HS-5 (cell line): ENCODE results near the gene GSG1L.

ENCODE experiments used
- DNase-seq: peaks from one replicate; pipeline ENCODE4 v3.0.0-alpha.2; 2012; ENCODE audit warnings: low read depth

The GSG1L gene

DNA sequence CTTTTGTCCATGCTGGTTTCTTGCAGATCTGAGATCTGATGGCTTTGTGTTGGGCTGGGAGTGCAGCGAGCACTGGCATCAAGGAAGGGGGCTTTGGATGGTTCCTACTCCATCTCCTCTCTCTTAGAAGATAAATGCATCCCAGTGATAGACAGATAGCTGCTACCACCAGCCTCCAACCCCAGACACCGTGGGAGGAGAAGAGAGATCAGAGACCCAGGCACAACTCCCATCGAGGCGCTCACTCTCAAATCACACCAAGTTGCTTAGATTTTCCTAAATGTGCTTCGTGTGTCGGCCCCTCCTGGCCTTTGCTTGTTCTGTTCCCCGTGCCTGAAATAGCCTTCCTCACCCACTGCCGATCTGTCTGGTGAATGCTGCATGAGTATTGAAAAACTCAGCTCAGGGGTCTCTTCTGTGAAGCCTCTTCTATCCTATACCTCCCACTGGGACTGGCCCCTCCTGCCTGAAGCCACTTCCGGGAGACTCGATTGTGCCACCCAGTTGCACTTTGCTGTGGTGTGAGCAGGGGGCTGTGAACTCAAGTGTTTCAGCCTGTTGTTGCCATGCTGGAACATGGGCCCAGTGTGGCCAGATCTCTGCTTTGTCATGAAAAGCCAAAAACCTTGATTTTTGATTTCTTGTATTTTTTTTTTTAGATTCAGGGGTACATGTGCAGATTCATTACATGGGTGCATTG is 242.7 kb downstream of the GSG1L start:
- DNase-seq, result no peak

DNA sequence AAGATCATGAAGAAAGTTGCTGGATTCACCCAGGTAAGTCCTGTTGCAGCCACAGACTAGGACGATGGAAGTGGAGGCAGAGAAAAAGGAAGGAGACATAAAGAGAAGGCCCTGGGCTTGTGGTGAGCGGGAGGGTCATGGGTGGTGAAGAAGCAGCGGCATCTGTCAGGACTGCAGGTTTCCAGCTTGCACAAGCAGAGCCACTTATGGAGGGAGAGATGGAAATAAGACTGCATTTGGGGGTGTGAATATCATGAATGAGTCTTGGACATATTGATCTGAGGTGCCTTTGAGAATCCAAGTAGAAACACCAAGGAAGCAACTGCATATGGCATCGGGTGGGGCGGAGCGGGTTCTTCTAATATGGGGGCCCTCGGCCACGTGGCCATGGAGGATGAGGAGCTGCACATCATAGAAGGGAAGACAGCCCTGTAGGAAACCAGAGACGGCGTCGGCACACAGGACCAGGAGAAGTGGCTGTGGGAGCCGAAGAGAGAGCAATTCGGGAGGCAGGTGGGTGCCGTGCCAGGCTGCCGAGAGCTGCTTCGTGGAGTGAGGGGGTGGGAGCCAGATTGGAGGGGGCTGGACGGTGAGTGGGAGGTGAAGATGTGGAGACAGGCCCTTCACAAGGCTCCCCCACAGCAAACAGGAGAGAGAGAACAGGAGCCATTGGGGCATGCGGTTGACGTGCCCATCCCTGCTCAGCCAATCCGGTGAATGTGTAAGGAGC is 243.5 kb downstream of the GSG1L start:
- DNase-seq, result no peak

DNA sequence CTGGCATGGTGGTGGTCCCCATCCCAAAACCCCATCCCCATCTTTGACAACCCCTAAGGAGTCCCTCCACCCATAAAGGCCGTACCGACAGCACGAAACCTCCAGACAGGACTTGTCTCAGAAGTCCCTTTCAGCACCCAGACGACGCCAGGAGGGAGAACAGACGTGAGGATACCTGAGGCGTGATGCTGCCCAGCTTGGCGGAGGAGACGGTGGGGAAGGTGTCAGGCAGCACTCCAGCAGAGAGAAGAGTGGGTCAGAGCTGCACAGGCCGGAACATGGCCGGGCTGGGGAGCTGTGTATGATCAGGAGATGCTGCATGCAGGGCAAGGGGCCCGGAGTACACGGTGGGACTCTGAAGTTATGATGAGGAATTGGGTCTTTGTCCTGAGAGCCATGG is 244.2 kb downstream of the GSG1L start:
- DNase-seq, result no peak

DNA sequence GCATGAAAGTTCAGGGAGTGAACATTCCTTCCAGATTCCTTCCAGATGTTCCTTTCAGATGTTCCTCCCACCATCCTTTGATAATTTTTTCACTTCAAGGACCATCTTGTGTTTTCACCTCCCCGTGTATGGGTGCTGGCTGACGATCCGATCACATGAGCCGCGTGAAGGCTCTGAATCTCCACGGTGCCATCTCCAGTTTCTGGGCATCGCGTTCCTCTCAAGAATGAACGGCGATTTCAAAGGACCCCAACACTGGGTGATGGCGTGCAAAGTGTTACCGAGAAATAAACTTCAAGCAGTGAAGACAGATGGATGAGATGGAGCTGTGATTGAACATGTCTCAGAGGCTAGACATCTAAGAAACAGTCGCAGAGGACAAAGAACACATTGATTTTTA is 245.3 kb downstream of the GSG1L start:
- no peak for DNase-seq

DNA sequence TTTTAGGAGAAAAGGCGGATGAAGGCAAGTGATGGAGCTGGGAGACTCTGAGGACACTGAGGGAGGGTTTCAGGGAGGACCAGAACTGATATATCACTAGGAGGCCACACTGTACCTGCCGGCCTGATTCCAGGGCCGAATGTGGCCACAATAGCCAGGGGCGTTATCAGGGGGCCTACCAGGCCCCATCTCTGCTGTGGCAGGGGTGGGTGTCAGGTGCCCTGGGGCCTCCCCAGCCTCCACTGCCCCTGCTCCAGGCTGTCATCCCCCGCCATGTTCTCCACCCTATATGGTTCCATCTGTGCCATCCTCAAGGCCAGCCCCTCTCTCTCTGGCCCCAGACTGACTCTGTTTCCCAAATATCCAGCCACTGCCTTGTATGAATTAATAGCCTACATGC is 246.5 kb downstream of the GSG1L start:
- DNase-seq, result no peak

DNA sequence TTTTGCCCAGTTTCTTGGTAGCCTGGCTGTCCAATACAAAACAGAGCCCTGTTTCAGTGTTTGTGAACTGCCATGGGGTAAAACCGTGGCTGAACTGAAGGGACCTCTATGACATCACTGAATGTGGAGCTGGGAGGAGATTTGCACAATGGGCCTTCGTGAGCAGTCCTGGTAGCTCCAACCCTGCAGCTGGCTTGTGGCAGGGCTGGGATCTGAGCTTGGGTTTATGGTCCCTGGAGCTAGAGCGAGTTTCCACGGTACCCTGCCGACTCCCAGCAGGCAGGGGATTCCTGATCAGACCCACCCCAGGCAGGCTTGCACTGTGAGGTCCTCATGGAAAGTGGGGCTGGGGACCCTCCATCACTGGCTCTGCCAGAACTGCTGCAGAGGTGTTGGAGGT is 247.0 kb downstream of the GSG1L start:
- no peak for DNase-seq

DNA sequence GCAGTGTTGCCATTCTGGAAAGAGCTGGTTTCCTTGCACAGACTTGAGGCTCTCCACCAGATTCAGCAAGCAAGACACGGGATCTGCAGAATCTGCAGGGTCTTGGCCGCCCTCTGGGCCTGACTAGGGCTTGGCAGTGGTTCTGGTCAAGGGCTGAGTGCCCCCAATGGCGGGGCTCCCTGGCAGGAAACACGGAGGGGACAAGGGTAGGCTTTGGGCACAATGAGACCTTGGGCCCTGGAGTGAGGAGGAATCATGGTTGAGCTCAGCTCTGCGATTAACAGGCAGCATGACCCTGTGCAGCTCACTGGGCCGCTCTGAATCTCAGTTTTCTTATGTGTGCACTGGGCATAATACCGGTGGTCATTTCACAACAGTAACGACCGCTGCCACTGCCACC is 249.9 kb downstream of the GSG1L start:
- no peak for DNase-seq

DNA sequence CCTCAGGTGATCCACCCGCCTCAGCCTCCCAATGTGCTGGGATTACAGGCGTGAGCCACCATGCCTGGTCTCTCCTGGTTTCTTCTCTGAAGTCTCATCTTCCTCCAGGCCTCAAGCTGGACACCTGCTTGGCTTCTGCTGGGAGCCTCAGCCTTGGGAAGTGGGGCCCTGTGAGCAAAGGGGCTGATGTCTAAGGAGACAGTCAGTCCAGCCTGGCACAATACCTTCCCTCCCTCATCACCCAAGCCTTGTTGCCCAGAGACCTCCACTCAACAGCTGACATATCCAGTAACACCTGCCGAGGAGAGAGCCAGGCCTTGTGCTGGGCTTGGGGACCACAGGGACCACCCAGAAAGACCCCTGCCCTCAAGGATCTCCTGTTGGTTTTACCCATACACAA is 251.6 kb downstream of the GSG1L start:
- no peak for DNase-seq

DNA sequence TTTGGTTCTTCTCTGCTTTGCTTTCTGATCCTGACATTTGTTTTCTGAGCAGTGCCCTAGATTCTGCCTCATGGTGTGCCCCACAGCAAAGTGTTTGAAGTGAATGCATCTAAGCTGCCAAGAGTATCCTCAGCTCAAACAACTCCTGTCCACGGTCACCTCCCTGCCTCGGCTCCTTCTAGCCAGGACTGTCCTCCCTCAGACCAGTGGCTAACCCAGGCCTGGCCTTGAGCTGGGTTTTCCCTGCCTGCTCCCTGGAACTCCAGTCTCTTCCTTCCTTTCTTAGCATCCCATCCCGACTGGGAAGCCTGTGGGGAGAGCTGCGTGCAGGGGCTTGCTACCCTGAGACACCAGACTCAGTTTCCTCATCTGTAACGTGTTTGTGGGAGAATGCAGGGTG is 256.5 kb downstream of the GSG1L start:
- no peak for DNase-seq

DNA sequence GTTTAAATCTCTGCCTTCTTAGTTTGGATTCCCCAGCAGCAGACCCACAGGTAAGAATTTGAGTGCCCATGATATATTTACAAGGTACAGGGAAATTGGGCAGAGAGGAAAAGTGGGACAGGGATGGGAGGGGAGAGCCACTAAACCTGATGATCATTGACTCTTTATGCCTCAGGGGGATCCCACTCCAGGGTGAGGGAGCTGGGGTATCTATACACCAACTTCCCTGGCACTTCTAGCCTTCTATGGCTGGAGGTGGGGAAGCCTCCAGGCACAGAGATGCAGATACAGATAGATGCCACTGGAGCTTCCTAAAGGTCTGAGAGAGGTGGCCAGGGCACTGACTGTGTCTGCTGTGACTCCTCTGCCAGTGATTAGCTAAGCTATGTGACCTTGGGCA is 257.1 kb downstream of the GSG1L start:
- no peak for DNase-seq

DNA sequence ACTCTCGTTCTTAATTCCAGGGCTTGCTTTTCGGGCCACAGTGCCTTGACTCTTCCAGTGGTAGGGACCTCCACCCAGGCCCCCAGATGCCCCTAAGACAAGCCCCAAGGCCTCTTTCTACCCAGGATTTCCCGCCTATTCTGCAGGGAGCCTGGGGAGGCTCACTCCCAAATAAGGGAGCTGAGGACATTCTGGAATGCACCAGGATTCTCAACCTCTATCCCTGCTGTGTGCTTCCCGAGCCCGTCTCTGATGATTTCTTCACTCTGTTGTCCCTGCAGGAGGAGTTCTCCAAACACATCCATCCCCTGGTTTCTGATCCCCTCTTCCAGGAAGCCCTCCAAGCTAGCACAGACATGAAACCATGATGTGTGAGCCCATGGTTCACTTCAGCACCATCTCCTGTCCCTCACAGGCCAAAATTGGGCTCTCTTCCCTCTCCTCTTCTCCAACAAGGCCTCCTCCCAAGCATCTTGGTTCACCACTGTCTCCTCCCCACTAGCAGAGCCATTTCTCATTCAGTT is 257.6 kb downstream of the GSG1L start:
- DNase-seq, result no peak

DNA sequence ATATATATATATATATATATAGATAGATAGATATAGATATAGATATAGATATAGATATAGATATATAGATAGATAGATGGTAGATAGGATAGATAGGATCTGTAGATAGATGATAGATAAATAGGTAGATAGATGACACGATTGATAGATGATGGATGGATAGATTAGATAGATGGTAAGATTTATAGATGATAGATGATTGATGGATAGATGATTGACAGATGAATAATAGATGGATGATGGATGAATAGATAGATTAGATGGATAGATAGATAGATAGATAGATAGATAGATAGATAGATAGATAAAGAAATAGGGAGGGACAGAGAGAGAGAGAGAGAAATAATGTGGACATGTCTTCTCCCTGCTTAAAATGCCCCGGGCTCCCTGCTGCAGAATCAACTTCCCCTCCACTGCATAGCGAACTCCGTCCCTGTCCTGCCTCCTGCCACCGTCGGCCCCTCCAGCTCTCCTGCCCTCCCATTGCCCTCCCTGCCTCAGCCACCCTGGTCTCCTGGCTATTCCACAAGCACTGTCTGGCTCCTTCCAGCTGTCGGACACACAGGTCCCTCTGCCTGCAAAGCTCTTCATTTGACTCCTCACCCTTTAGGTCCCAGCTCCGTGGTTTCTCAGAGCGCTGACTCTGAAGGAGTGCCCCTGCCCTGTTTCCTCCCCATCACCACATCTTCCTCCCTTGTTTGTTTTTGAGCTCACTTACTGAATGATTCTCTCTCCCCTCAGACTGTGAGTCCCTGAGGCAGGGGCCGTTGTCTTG is 259.6 kb downstream of the GSG1L start:
- no peak for DNase-seq

DNA sequence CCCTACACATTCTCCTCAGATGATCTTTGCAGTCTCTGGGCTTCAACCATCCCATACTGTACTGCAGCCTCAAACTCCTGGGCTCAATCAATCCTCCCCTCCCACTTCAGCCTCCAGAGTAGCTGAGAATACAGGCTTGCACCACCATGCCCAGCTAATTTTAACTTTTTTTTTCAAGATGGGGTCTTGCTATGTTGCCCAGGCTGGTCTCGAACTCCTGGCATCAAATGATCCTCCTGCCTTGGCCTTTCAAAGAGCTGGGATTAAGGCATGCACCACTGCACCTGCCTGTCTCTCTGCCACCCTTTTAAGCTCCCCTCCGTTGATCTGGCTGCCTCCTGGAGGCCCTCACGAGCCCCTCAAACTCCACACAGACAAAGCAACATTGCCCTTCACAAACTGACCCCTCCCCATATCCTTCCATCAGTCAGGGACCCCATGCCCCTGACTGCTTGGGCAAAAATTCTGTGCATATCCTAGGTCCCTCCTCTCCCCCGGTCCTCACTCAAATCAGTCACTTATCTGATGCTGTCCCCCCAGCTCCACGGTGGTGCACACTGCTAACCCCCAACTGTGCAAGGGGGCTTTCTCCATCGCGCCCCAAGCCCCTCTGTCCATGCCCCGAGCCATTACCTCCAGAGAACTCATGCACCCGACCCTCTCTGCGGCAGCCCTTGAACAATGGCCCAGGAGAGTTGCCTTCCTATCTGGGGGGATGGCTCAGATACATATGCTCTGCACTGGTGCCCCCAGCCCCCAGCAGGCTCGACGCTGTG is 260.7 kb downstream of the GSG1L start:
- no peak for DNase-seq

DNA sequence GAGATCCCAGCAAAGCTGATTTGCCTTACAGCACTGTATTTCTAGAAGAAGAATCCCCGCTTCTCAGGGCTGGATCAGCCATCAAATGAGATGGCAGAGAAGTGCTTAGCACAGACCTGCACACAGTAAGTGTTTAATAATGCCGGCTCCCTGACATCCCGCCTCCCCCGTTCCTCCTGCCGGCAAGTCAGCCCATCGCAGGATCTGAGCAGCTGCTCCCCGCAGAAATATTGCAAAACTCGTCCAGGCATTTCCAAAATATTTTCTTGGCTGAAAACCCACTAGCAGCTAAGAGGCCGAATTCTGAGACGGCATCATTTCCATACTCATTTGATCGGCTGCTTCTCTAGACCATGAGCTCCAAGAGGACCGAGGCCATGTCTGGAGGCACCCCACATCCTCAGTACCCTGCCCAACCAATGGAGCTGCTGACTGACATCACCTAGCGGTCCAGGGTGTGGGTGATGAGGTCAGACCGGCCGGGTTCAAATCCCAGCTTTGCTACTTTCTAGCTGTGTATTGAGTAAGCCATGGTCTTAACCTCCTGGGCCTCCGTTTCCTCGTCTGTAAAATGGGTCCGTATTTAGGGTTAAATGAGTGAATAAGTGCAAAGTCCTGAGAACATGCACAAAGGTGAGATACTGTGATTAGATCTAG is 262.1 kb downstream of the GSG1L start:
- DNase-seq, result no peak

DNA sequence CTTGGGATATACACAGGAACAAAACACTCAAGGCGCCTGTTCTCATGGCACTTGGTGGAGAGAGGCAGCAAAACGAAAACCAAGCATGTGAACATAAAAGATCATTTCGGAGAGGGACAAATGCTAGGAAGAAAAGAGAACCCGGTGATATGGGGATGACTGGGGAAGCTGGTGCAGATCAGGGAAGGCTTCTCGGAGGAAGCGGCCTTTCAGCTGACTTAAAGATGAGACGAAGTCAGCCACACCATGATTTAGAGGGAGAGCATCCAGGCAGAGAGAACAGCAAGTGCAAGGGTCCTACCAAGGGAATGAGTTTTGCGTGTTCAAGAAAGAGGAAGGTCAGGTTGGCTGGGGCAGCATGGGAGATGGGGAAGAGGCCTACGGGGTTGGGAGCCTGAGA is 262.7 kb downstream of the GSG1L start:
- no peak for DNase-seq

DNA sequence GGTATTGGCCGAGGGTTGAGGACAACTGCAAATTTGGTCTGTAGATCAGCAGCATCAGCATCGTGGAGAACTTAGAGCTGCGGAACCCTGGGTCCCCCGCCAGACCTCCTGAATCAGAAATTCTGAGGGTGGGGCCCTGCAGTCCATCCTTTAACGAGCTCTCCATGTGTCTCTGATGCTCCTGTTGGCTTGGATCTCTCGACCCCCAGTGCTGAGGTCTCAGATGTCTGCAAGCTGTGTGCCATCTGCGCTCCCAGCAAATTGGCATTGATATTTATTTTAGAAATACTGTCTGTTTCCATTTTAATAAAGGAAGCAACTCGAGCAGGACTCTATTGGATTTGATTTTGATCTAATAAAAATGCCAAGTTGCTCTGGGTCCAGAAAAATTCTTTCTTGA is 263.6 kb downstream of the GSG1L start:
- no peak for DNase-seq

DNA sequence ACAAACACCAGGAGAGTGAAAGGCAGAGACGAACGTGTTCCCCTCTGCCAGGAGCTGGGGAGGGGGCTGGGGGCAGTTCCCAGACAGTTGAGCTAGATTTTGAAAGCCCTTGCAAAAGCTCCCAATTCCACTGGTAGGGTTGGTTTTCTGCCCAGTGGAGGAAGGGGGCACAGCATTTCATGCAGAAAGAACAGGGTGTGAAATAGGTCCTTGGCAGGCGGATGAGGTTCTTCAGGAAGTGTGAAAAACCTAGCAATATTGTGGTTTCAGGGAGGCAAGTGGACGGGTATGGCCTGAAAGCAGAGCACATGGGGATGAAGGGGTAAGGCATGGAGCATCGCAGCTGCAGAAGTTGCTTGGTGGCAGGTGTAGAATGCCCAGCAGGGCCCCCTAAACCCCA is 265.3 kb downstream of the GSG1L start:
- DNase-seq, result no peak

DNA sequence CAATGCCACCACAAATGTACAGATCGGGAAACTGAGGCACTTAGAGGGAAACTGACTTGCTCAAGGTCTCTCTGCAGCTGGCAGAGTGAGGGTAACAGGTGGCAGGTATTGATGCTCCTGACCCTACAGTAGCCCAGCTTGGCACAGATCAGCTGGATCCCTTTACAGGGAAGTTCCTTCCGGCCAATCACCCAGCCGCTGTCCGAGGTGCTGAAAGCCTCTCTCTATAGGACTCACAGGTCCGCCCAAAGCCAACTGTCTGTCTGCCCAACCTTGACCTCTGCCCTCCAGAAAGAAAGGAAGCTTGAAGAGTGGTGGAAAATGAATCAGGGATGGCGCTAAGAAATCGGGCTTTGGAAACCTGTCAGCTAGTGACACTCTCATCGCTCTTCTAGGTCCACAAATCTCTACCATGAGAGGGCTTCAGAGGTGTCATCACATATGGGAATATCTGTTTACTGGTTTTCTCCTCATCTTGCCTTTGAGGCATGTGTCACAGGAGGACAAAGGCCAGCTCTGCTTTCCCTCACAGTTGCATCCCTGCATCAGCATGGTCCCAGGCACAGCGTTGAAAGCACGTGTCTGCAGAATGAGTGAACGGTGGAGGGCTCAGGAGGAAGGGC is 267.4 kb downstream of the GSG1L start:
- DNase-seq, result no peak

DNA sequence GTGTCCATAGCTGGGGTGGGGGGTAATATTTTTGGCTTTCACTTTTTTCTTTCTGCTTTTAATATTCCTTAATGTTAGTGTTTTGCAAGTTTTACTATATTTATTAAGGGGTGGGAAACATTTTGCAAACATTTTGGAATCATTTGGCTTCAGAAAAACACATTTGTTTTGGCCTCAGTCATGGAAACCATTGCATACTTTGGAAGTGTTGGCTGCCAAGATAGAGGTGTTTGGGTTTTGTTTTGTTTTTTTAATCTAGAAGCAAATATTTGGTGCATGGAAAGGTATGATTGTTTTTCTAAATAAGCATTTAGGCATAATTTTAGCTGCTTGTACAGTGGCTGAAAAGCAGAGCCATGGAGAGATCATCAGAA is 270.3 kb downstream of the GSG1L start:
- DNase-seq, result no peak

DNA sequence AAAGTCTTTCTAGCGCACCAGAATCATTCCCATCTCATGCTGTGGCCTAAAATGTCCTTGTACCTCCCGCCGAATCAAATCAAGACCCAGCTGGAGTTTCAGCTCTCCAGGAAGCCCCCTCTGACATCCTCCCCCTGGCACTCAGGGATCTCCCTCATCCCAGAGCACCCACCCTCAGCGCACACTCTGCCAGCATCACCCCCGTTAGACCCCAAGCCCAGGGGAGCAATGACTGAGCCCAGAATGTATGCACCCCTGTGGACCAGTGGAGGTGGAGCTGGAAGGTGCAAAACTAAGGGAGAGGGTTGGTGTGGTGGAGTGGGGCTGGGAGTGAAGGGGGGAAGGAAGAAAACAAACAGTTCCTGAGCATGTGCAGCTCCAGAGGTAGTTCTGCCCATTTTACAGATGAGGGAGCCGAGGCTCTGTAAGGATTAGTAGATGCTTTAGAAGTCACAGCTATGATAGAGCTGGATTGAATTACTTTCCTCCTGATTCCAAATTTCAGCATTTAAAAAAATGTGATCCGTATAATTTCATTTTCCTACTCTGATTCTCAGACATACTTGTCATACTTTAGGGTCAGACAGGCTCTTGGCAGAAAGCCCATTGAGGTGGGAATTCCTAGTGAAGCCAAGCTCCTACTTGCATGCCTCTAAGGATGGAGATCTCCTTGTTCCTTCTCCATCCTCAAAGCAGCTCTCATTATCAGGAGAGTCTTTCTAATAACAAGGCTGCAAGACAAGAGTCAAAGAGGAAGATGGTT is 270.8 kb downstream of the GSG1L start:
- no peak for DNase-seq

DNA sequence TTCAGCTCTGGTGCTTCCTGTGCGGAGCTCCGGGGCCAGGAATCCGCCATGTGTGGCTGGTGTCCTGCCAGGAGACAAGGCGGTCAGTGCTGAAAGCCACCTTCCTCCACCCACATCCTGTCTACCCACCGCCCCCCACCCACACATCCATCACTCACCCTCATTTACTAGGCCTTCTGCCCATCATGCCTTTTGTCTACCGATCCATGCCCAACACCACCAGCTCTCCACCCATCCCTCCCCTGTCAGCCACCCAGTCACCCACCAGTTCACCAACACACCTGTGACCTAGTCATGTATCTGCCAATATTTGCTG is 272.2 kb downstream of the GSG1L start:
- DNase-seq, result no peak
